Trophoblast cell (in vitro differentiated cells and primary cell): ENCODE results near the gene OR4M1.
"Not testable (repeated sequence)": the region's sequence is repeated elsewhere in the genome, so short reads cannot be mapped to it uniquely, and the experiment has no call there.

Source experiments
- DNase-seq, 2 donors: peaks; one replicate each; pipeline ENCODE4 v3.0.0-alpha.2; 2016
- H2AFZ ChIP-seq: 2 replicates; pipeline ENCODE4 v1.6.1; 2013; ENCODE audit warnings: low read length, moderate library complexity, mild to moderate bottlenecking; ENCODE audit not compliant: insufficient read depth, poor library complexity
- H2AK5ac ChIP-seq: 2 replicates; pipeline ENCODE4 v1.6.1; 2013; ENCODE audit warnings: mild to moderate bottlenecking, low read length
- H2BK120ac ChIP-seq: 2 replicates; pipeline ENCODE4 v1.6.1; 2013; ENCODE audit warnings: low read length, mild to moderate bottlenecking, moderate library complexity; ENCODE audit not compliant: insufficient read depth, poor library complexity
- H2BK12ac ChIP-seq: 2 replicates; pipeline ENCODE4 v1.6.1; 2013; ENCODE audit warnings: mild to moderate bottlenecking, low read length, moderate library complexity
- H2BK5ac ChIP-seq: 2 replicates; pipeline ENCODE4 v1.6.1; 2013; ENCODE audit warnings: low read length, low read depth, moderate library complexity, mild to moderate bottlenecking; ENCODE audit not compliant: poor library complexity
- H3K14ac ChIP-seq: 2 replicates; pipeline ENCODE4 v1.6.1; 2013; ENCODE audit warnings: mild to moderate bottlenecking, low read length
- H3K18ac ChIP-seq: 2 replicates; pipeline ENCODE4 v1.6.1; 2013; ENCODE audit warnings: mild to moderate bottlenecking, low read length
- H3K23ac ChIP-seq: 2 replicates; pipeline ENCODE4 v1.6.1; 2013; ENCODE audit warnings: low read length
- H3K27ac ChIP-seq: 2 replicates; pipeline ENCODE4 v1.5.1; 2013; ENCODE audit warnings: low read depth, mild to moderate bottlenecking, inconsistent platforms, low read length, moderate library complexity
- H3K27me3 ChIP-seq: 2 replicates; pipeline ENCODE4 v1.6.1; 2013; ENCODE audit warnings: inconsistent platforms, mild to moderate bottlenecking, low read length, moderate library complexity; ENCODE audit not compliant: insufficient read depth
- H3K36me3 ChIP-seq, 2 experiments: 1 replicate in 1 of 2; 2 replicates in 1 of 2; pipeline ENCODE4 v1.6.1; 2013; ENCODE audit warnings: low read length in 2 of 2, mild to moderate bottlenecking in 2 of 2, moderate library complexity in 1 of 2; ENCODE audit not compliant: insufficient read depth in 2 of 2, control insufficient read depth in 1 of 2
- H3K4ac ChIP-seq: 2 replicates; pipeline ENCODE4 v1.6.1; 2013; ENCODE audit warnings: low read depth, mild to moderate bottlenecking, low read length, moderate library complexity
- H3K4me1 ChIP-seq, 2 experiments: 1 replicate in 1 of 2; 2 replicates in 1 of 2; pipeline ENCODE4 v1.6.1; 2013; ENCODE audit warnings: low read length in 2 of 2, mild to moderate bottlenecking in 2 of 2, moderate library complexity in 1 of 2; ENCODE audit not compliant: insufficient read depth in 2 of 2, control insufficient read depth in 1 of 2
- H3K4me2 ChIP-seq: 2 replicates; pipeline ENCODE4 v1.6.1; 2013; ENCODE audit warnings: inconsistent platforms, mild to moderate bottlenecking, low read length, moderate library complexity
- H3K4me3 ChIP-seq: 2 replicates; pipeline ENCODE4 v1.5.1; 2013; ENCODE audit warnings: mild to moderate bottlenecking, low read depth, low read length, inconsistent platforms
- H3K79me1 ChIP-seq: one replicate; pipeline ENCODE4 v1.6.1; 2013; ENCODE audit warnings: low read length
- H3K79me2 ChIP-seq: 2 replicates; pipeline ENCODE4 v1.6.1; 2013; ENCODE audit warnings: low read length, mild to moderate bottlenecking; ENCODE audit not compliant: control insufficient read depth, insufficient read depth, poor library complexity
- H3K9ac ChIP-seq: 2 replicates; pipeline ENCODE4 v1.6.1; 2013; ENCODE audit warnings: mild to moderate bottlenecking, low read length
- H3K9me3 ChIP-seq: 2 replicates; pipeline ENCODE4 v1.6.1; 2013; ENCODE audit warnings: low read depth, mild to moderate bottlenecking, control low read depth, inconsistent platforms, low read length; ENCODE audit not compliant: insufficient read depth
- H4K12ac ChIP-seq: 2 replicates; pipeline ENCODE4 v1.6.1; 2013; ENCODE audit warnings: low read depth, mild to moderate bottlenecking, low read length, moderate library complexity
- H4K8ac ChIP-seq: 2 replicates; pipeline ENCODE4 v1.6.1; 2013; ENCODE audit warnings: low read depth, mild to moderate bottlenecking, low read length, moderate library complexity
- H4K91ac ChIP-seq: one replicate; pipeline ENCODE4 v1.6.1; 2013; ENCODE audit warnings: low read depth, mild to moderate bottlenecking, low read length, moderate library complexity
- WGBS: extraction: QIAGEN DNeasy Blood & Tissue Kit; methylation state at CpG from one replicate; pipeline ENCODE4 v1.1.7; 2013; ENCODE audit warnings: missing lambda C conversion rate; ENCODE audit not compliant: insufficient read length, insufficient coverage; ENCODE audit errors: extremely low coverage; 5-methylcytosine and 5-hydroxymethylcytosine counted together

Gene OR4M1

GRCh38 chr14:19827626-19828244 lies 54.4 kb downstream of the OR4M1 start:
- no CpG with 5 or more reads among the region's 12 CpGs for WGBS
- H3K14ac ChIP-seq, H4K12ac ChIP-seq, H3K4ac ChIP-seq, DNase-seq, H3K79me1 ChIP-seq, H3K4me3 ChIP-seq, H3K18ac ChIP-seq, H2AFZ ChIP-seq, H4K91ac ChIP-seq, H2BK5ac ChIP-seq, H4K8ac ChIP-seq, H3K4me2 ChIP-seq, H3K9me3 ChIP-seq, H3K27ac ChIP-seq, H3K27me3 ChIP-seq, H2AK5ac ChIP-seq, H3K9ac ChIP-seq, H3K23ac ChIP-seq, H3K79me2 ChIP-seq, H2BK12ac ChIP-seq, H2BK120ac ChIP-seq, H3K36me3 ChIP-seq, H3K4me1 ChIP-seq: not testable (repeated sequence)

DNA sequence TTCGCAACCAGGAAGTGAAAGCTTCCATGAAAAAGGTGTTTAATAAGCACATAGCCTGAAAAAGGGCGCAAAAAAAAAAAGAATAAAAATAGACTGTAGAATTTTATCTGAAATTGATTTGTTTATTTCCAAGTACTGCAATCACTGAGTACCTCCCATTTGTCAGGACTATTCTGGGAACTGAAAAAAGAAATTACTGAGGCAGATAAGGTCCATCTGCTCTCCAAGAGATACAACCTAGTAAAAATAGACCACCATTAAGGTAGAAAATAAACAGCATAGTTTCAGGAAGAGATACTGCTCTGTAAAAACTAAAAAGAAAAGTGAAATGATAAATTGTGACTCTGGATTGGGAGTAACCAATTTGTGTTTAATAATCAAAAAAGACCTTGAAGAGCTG lies 55.0 kb downstream of the OR4M1 start:
- Histone ChIP-seq H3K4ac (no peak overlapping the region), H3K79me2 (no peaks in the 10 kb centered on the region), H3K27ac (no peak overlapping the region), H2BK12ac (no peak overlapping the region), H2AFZ (no peak overlapping the region), H3K79me1 (no peaks in the 10 kb centered on the region), H4K8ac (no peak overlapping the region), H3K9ac (no peak overlapping the region), H2BK5ac (no peak overlapping the region), H3K23ac (no peak overlapping the region), H3K9me3 (peaks cover 5% of the 10 kb centered on the region), H3K4me1 (no peaks in the 10 kb centered on the region), H3K27me3 (no peaks in the 10 kb centered on the region), H2AK5ac (no peak overlapping the region), H2BK120ac (no peak overlapping the region), H3K4me2 (no peak overlapping the region), H3K14ac (no peak overlapping the region), H3K4me3 (no peak overlapping the region), H3K18ac (no peak overlapping the region), H4K12ac (no peak overlapping the region), H3K36me3 (no peaks in the 10 kb centered on the region), H4K91ac (no peak overlapping the region)
- WGBS: no CpG with 5 or more reads among the region's 2 CpGs
- no peak for DNase-seq
